GM18870 (cell line): ENCODE results near the gene ACTN3.
"Not testable (repeated sequence)": the region's sequence is repeated elsewhere in the genome, so short reads cannot be mapped to it uniquely, and the experiment has no call there.

Experiments used
- ATAC-seq: cut with Tn5 transposase; IDR thresholded peaks from one replicate; pipeline ENCODE4 v1.9.1; 2021; ENCODE audit warnings: moderate library complexity; ENCODE audit not compliant: unreplicated experiment

ACTN3 gene

DNA sequence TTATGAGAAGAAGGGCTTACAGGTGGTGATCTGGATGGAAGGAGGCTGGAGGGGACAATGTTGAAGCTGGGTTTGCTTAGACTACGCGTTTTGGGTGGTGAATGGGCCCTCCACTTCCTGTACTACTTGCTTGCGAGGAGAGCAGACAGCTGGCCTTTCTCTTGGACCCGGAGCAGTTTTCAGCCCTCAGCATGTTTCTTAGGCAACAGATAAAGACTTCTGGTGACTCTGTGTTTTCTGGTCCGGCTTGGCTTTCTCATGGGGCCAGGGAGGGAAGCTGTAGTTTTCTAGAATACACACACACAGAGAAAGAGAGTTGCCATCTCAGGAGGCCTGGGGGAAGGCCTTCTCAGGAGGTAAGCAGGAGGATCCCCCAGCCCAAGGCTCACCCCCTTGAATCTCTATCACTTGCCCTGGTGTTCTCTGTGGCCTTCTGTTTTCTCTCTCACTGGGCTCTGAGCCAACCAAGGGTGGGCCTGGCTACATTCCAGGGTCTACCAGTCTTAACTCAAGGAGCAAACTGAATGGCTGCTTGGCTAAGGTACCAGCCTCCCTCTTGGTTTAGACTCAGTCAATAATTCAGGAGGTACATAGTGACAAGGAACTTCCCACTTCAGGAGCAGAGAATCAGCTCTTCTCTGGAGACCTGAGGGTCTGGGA lies 48.7 kb downstream of the ACTN3 start:
- no peak for ATAC-seq

DNA sequence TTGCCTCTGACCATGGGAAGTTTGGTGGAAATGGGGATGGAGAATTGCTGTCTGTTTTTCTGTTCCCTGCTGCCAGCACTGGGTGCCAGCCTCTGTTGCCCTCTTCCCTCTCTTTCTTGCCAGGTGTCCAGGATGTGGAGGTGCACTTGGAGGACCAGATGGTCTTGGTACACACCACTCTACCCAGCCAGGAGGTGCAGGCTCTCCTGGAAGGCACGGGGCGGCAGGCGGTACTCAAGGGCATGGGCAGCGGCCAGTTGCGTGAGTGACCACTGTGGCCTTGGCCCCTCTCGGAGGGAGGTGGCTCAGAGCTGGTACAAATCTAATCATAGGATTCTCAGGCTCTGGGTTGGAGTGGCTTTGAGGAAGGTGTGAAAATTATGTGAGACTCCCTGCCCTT lies 52.3 kb downstream of the ACTN3 start:
- no peak for ATAC-seq

DNA sequence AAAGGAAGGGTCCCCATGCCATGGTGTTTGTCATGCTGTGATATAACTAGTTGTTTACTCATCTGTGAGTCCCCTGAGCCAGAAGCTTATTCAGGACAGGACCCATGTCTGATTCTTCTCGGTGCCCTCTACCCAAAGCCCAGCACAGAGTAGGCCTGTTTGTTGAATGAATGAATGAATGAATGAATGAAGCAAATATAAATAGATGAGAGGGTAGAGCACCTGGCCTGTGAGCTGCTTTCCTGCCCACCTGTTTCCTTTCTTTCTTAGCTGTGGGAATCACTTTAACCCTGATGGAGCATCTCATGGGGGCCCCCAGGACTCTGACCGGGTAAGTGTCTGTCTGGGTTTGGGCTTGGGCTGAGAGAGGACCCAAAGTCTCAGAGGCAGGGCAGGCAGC lies 53.5 kb downstream of the ACTN3 start:
- ATAC-seq: no peak

DNA sequence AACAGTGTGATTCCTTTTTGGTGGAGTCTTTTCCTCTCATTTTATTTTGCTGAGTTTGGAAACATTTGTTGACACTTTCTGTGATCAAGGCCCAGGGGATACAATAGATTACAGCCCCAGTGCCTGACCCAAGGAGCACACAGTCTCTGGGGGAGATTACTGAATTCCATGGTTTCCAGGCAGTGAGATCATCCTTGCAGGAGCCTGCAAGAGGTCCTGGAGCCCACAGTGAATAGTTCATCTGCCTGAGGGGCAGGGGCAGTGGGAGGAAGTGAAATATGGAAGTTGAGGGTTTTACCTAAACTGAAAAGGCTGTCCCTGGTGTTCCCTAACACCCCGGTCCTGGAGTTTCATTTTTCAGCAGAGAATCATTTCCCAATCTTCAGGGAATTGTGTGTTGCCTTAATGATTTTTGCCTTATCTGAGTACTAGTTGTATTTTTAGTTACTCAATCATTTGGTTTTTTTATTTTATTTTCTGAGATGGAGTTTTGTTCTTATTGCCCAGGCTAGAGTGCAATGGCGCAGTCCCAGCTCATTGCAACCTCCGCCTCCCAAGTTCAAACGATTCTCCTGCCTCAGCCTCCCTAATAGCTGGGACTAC lies 54.0 kb downstream of the ACTN3 start:
- ATAC-seq: no peak

GRCh38 chr11:66603072-66603471 lies 56.4 kb downstream of the ACTN3 start:
- no peak for ATAC-seq

DNA sequence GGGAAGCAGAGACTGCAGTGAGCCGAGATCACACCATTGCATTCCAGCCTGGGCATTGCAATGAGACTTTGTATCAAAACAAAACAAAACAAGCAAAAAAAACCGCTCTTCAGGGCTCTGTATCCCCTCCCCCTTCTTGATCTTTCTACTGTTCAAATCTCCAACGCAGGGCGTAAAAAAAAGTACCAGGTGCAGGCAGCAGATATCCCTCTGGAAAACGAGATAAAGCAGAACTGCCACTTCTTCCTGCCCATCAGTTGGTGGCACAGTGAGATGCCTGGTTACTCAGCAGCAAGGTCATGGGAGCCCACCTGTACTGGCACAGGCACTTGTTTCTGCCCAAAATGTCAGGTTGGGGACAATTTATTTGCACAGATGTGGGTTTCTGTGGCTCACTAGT lies 57.5 kb downstream of the ACTN3 start:
- no peak for ATAC-seq

DNA sequence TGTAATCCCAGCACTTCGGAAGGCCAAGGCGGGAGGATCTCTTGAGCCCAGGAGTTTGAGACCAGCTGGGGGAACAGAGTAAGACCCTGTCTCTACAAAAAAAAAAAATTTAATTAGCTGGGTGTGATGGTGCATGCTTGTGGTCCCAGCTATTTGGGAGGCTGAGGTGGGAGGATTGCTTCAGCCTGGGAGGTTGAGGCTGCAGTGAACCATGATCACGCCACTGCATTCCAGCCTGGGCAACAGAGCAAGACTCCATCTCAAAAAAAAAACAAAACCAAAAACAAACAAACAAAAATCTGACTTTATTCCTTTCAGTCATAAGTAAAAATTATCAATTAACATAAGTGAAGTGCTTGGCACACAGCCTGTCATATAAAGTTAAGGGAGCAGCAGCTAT lies 59.9 kb downstream of the ACTN3 start:
- not testable (repeated sequence) for ATAC-seq

DNA sequence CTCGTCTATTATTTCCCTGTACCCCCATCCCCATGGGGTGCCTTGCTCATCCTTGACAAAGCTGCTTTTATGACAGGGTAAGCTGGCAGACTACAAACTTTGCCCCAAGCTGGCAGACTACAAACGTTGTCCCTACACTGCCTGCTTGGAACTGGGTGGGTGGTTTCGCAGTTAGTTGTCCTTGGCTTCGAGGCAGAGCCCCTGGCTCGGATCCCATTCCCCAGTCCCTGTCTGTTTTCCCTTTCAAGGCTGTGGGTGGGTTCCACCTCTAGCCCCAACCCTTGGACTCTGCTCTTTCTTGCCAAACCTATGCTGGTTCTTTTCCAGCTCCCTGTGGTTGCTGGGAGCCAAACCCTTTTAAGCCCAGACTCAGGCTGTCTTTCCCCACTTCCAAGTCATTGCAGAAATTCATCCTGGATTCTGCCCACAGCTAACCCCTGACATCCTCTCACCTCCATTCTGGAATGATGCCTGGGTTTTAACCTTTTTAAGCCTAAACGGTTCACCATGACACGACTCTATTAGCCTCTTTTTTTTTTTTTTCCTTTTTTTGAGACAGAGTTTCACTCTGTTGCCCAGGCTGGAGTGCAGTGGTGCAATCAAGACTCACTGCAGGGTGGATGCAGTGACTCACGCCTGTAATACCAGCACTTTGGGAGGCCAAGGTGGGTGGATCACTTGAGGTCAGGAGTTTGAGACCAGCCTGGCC lies 60.6 kb downstream of the ACTN3 start:
- ATAC-seq: no peak

DNA sequence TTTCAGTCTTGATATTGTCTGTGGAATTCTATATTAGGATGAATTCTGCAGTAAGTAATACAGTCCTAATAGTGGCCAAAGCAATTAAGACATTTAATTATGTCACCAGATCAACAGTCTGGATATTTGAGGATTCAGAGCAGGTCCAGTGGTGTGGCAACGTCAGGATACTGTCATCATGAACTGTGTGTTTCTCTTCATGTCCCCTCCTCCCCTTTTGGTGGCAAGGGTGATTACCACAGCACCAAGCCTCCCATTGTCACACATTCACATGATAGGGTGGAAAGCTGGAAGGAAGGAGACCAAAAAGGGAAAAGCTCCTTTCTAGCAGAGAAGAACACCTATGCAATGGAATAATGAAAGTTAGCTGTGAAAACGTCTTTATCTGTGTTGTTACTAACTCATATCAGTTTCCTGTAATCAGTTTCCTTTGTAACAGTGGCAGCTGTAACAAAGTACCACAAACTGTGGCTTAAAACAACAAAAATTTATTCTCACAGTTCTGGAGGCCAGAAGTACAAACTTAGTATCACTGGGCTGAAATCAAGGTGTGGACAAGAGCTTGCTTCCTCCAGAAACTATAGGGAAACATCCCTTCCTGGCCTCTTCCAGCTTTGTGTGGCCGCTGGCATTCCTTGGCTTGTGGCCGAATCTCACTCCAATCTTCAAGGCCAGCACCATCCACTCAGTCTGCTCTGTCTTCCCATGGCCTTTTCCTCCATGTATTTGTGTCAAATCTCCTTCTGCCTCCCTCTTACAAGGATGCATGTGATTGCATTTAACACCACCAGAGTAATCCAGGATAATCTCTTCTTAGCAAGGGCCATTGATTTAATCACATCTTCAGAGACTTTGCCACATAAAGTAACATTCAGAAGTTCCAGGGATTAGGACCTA lies 63.3 kb downstream of the ACTN3 start:
- no peak for ATAC-seq

DNA sequence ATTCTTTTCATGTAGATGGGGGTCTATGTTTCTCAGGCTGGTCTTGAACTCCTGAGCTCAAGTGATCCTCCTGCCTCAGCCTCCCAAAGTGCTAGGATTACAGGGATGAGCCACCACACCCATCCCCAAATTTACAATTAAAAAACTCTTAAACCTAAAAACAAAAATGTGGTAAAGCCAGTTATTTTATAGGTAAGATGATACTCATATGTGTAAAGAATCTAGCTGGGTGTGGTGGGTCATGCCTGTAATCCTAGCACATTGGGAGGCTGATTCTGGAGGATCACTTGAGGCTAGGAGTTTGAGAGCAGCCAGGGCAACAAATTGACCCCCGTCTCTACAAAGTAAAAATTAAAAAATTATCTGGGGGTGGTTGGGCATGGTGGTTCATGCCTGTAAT lies 65.8 kb downstream of the ACTN3 start:
- ATAC-seq: no peak
